ENCODE data around the gene HNF4A. TPM values are rescaled to one million over a fixed set of nuclear protein-coding genes. Genes with fewer than 3 reads are reported as not detected.

HNF4A gene
- total and polyA plus RNA-seq, 2 of the 13 experiments (the other 11 are each of a cell fraction or from before 2014, with no cell fraction given) = 80.9 to 169 TPM

- TF ChIP-seq ZMYM3 (CRISPR knock-in tag; IDR thresholded peaks at IDR 0.05) (peak; percentile 58; the same call in 1 of the 2 replicates), YEATS2 (CRISPR knock-in tag; IDR thresholded peaks at IDR 0.05; ENCODE audit: borderline replicate concordance) (no peak), RAD21 (CRISPR knock-in tag; IDR thresholded peaks at IDR 0.05) (no peak), ZNF530 (CRISPR knock-in tag; IDR thresholded peaks at IDR 0.05; ENCODE audit: low read depth) (no peak), CAMTA2 (CRISPR knock-in tag; IDR thresholded peaks at IDR 0.05; ENCODE audit: borderline replicate concordance) (no peak)
Observed at GRCh38 chr20:44422083-44422482, 66.6 kb downstream of the HNF4A start (continued).

GRCh38 chr20:44423480-44423879 is 68.0 kb downstream of the HNF4A start:
- Histone ChIP-seq H3K4me2 (ENCODE audit: low read depth, low read length) (no peak overlapping the region), H3K9me3 (ENCODE audit: low read length) (no peaks in the 10 kb centered on the region), H3K9ac (ENCODE audit: insufficient read depth, low read depth, low read length) (no peak overlapping the region), H2AFZ (ENCODE audit: low read length) (no peak overlapping the region), H3K36me3 (replicated peaks in 1 of 2; ENCODE audit: control insufficient read depth in 1 of 2, insufficient read depth in 2 of 2, low read length in 2 of 2) (peaks cover 39 to 87% of the 10 kb centered on the region in 2 experiments), H3K4me3 (replicated peaks in 1 of 3; ENCODE audit: insufficient read depth in 1 of 3, low read depth in 2 of 3, low read length in 3 of 3) (no peak overlapping the region), H3K79me2 (ENCODE audit: insufficient read depth, low read length) (no peaks in the 10 kb centered on the region), H3K4me1 (ENCODE audit: insufficient read depth, low read length) (peaks cover 63% of the 10 kb centered on the region), H3K27ac (ENCODE audit: extremely low read length, insufficient read depth, low read length) (no peak overlapping the region), H4K20me1 (ENCODE audit: insufficient read depth, low read length) (no peaks in the 10 kb centered on the region), H3K27me3 (ENCODE audit: control insufficient read depth in 1 of 2, insufficient read depth in 2 of 2, low read length in 2 of 2) (no peaks in the 10 kb centered on the region)
- POLR2A ChIA-PET = interaction anchor here (0.7 to 1.0 kb wide), 3 partner anchors 13 to 29 kb away, joined by 3 read pairs; no protein-coding TSS in a partner anchor
- BruUV-seq (replicated peaks) = no TSS peak
- 0 out of 2 replicates have a peak, but pooled peaks have one; percentile 29 for TF ChIP-seq HOXA7 (CRISPR knock-in tag; IDR thresholded peaks at IDR 0.05)
- TF ChIP-seq POLR2A (IDR thresholded peaks at IDR 0.05; ENCODE audit: insufficient read depth in 1 of 2, low read depth in 2 of 2, low read length in 2 of 2) = peak in 1 of 2 experiments; percentile 31; a peak in 3 of 4 replicates
- TF ChIP-seq CEBPG (CRISPR knock-in tag; IDR thresholded peaks at IDR 0.05) = no peak
- 0 out of 2 replicates have a peak, but pooled peaks have one; percentile 27 for TF ChIP-seq MXD1 (CRISPR knock-in tag; IDR thresholded peaks at IDR 0.05)
- TF ChIP-seq ZBTB46 (CRISPR knock-in tag; IDR thresholded peaks at IDR 0.05; ENCODE audit: borderline replicate concordance) = 0 out of 2 replicates have a peak, but pooled peaks have one; percentile 41
- 0 out of 2 replicates have a peak, but pooled peaks have one; percentile 55 for TF ChIP-seq CENPT (CRISPR knock-in tag; IDR thresholded peaks at IDR 0.05; ENCODE audit: low read depth)
- TF ChIP-seq ZFP91 (CRISPR knock-in tag; IDR thresholded peaks at IDR 0.05; ENCODE audit: borderline replicate concordance) = 0 out of 2 replicates have a peak, but pooled peaks have one; percentile 24
- TF ChIP-seq FOSL2 (CRISPR knock-in tag; IDR thresholded peaks at IDR 0.05) = no peak
- peak; percentile 32; the same call in 1 of the 2 replicates for TF ChIP-seq RBFOX2 (IDR thresholded peaks at IDR 0.05; ENCODE audit: low read depth, low read length)
- peak; percentile 38; the same call in 1 of the 2 replicates for TF ChIP-seq PAF1 (CRISPR knock-in tag; IDR thresholded peaks at IDR 0.05)
- TF ChIP-seq RBM22 (optimal IDR thresholded peaks at IDR 0.05; ENCODE audit: low read length) = peak; percentile 93
- ATAC-seq (no peak), FAIRE-seq (no peak), DNase-seq (ENCODE audit: low spot score) (no peak)
- CTCF ChIA-PET (ENCODE audit: low intra/inter-chr PET ratio, low total read pairs) = no interaction called here
- 97% methylated on average over 5 of the region's 5 CpGs for WGBS (ENCODE audit: low lambda C conversion rate)
- in situ Hi-C loops (cut with HindIII; ENCODE audit: extremely low pct_ligation_motif_present, low pct_unique_long_range_greater_than_20kb) (no loop called here), intact Hi-C loops (cut with micrococcal nuclease; ENCODE audit: unreplicated experiment) (no loop called here)
